Kidney epithelial cell (primary cell): ENCODE data around the gene CSDE1. TPM values are rescaled to one million over a fixed set of nuclear protein-coding genes. Genes with fewer than 3 reads are reported as not detected.
A peak's percentile ranks its signal among the peaks of the same experiment; 100 is the strongest.

Experiments used
- DNase-seq: peaks from one replicate; pipeline ENCODE4 v3.0.0-alpha.2; 2010; ENCODE audit warnings: low read depth
- H3K27me3 ChIP-seq: 2 replicates; pipeline ENCODE4 v1.6.0; 2011; ENCODE audit warnings: low read length; ENCODE audit not compliant: control insufficient read depth, insufficient read depth
- H3K36me3 ChIP-seq: 2 replicates; pipeline ENCODE4 v1.5.1; 2011; ENCODE audit warnings: low read length; ENCODE audit not compliant: control insufficient read depth, insufficient read depth
- H3K4me3 ChIP-seq: 2 replicates; pipeline ENCODE4 v1.5.1; 2011; ENCODE audit warnings: low read depth, mild to moderate bottlenecking, control low read depth, low read length
- total RNA-seq: library from RNA; depleted of rRNA; stranded (reverse); fragments of >200 nt; gene quantifications from 2 replicates; pipeline ENCODE4 v1.2.3, GENCODE V29; 2015
- TF ChIP-seq, protein P1 (sequence below): IDR thresholded peaks from 2 replicates; pipeline ENCODE4 v1.5.1; 2011; ENCODE audit warnings: mild to moderate bottlenecking, moderate library complexity, low read length, control low read depth, inconsistent platforms; ENCODE audit not compliant: insufficient read depth, poor library complexity, severe bottlenecking

Gene CSDE1
- total RNA-seq, 1 donor from 2014 or later = 1,426 TPM

GRCh38 chr1:114671011-114671938 is 86.5 kb downstream of the CSDE1 start:
- Histone ChIP-seq H3K4me3 (no peak overlapping the region), H3K36me3 (no peaks in the 10 kb centered on the region), H3K27me3 (peaks cover 2% of the 10 kb centered on the region)
- TF ChIP-seq, protein P1, sequence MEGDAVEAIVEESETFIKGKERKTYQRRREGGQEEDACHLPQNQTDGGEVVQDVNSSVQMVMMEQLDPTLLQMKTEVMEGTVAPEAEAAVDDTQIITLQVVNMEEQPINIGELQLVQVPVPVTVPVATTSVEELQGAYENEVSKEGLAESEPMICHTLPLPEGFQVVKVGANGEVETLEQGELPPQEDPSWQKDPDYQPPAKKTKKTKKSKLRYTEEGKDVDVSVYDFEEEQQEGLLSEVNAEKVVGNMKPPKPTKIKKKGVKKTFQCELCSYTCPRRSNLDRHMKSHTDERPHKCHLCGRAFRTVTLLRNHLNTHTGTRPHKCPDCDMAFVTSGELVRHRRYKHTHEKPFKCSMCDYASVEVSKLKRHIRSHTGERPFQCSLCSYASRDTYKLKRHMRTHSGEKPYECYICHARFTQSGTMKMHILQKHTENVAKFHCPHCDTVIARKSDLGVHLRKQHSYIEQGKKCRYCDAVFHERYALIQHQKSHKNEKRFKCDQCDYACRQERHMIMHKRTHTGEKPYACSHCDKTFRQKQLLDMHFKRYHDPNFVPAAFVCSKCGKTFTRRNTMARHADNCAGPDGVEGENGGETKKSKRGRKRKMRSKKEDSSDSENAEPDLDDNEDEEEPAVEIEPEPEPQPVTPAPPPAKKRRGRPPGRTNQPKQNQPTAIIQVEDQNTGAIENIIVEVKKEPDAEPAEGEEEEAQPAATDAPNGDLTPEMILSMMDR = no peak
- DNase-seq = no peak

DNA sequence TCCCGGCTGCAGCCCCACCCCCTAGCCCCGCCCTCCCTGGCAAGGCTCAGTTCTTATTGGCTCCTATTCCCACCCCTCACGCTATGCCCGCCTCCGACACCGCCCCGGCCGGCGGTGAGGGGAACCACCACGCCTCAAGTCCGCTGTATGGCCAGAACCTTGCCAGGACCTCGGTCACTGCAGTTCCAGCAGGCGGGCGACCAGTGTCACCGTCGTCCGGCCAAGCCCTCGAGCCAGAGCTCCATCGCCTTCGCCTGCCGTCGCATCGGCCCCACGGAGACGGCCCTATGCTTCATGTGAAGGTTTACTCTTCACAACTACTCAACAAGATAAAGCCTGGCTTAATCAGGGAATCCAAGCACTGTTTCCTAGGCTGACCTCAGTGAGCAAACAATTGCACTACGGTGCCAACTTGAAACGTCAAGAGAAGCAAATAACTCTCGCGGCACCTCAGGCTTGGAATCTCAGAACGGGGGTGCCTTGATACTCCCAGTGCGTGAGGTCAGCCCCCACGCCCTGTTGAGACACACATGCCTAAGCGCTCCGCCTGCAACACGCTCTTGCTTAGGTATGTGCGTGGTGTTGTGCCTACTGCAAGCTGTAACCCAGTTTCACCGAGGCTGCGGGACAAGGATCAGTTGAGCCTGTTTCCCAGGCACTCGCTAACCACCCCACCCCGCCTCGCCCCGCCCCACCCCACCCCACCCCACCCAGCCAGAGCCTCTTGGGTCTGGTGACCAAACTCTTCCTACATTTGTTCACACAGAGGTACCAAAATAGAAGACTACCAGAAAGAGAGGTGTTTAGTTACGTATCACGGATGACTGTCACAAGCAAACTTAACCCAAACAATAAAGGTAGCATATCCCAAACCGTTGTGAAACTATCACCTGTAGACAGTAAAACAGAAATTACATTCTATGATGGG is 87.4 kb downstream of the CSDE1 start:
- peak; percentile 54 for DNase-seq
- peak overlapping the region; percentile 89 for H3K4me3 ChIP-seq
- TF ChIP-seq, protein P1 = no peak
- no peaks in the 10 kb centered on the region for H3K36me3 ChIP-seq
- H3K27me3 ChIP-seq = peaks cover under 1% of the 10 kb centered on the region

GRCh38 chr1:114669562-114670082 is 88.2 kb downstream of the CSDE1 start, which contains the start of gene DENND2C:
DENND2C (minus strand) TSS chr1:114670049; CDS start chr1:114625984, 44,065 bp downstream.
- TF ChIP-seq, protein P1 = no peak
- no peaks in the 10 kb centered on the region for H3K27me3 ChIP-seq
- no peaks in the 10 kb centered on the region for H3K36me3 ChIP-seq
- peak within 1 kb of the TSS; percentile 89 for H3K4me3 ChIP-seq
- no peak for DNase-seq

GRCh38 chr1:114668784-114669561 is 88.8 kb downstream of the CSDE1 start:
- H3K36me3 ChIP-seq = no peaks in the 10 kb centered on the region
- H3K27me3 ChIP-seq = no peaks in the 10 kb centered on the region
- TF ChIP-seq, protein P1 = no peak
- no peak for DNase-seq
- H3K4me3 ChIP-seq = peak overlapping the region; percentile 89

- TF ChIP-seq, protein P1 = no peak
- no peaks in the 10 kb centered on the region for H3K36me3 ChIP-seq
- no peak overlapping the region for H3K4me3 ChIP-seq
- no peaks in the 10 kb centered on the region for H3K27me3 ChIP-seq
- DNase-seq = no peak
Measured at GRCh38 chr1:114668373-114668772, 89.4 kb downstream of the CSDE1 start.
